Endothelial cell of umbilical vein (primary cell): ENCODE data around the gene CCDC85A. TPM values are rescaled to one million over a fixed set of nuclear protein-coding genes. Genes with fewer than 3 reads are reported as not detected.

ENCODE experiments used
- BruUV-seq: library from RNA; stranded (reverse); fragments of 400-500 nt; replicated peaks from 2 replicates; lab custom pipeline; 2021; lab: Mats Ljungman, UMichigan
- CTCF ChIA-PET: fragments of 300-600, 350-600 bp; sonication (Branson Sonifier 250); formaldehyde crosslinking; loops from one replicate; lab custom pipeline; 2021; ENCODE audit warnings: antibody characterized with exemption, inconsistent platforms; lab: Charles Lee
- POLR2A ChIA-PET: fragments of 300-600, 350-600 bp; sonication (Branson Sonifier 250); formaldehyde crosslinking; loops from one replicate; lab custom pipeline; 2021; ENCODE audit warnings: antibody characterized with exemption, inconsistent platforms; lab: Charles Lee
- DNase-seq: peaks from one replicate; pipeline ENCODE4 v3.0.0-alpha.2; 2011; ENCODE audit warnings: low read depth, low spot score
- FAIRE-seq: peaks from 2 replicates; lab custom pipeline; 2011; peaks lifted over from hg19 to GRCh38; lab: Jason Lieb, UNC
- H2AFZ ChIP-seq: 2 replicates; pipeline ENCODE4 v1.6.0; 2012; ENCODE audit warnings: low read depth, low read length, control low read depth, inconsistent platforms
- H3K27ac ChIP-seq: 2 replicates; pipeline ENCODE4 v1.5.1; 2011; ENCODE audit warnings: low read depth, mild to moderate bottlenecking, control low read depth, low read length, moderate library complexity; ENCODE audit not compliant: insufficient read depth
- H3K27me3 ChIP-seq, 2 experiments: 2 replicates each; pipeline versions ENCODE4 v1.6.0 to v1.6.1; 2011; ENCODE audit warnings: low read length in 2 of 2, mixed read lengths in 1 of 2; ENCODE audit not compliant: control insufficient read depth in 2 of 2, insufficient read depth in 2 of 2
- H3K36me3 ChIP-seq, 2 experiments: 2 replicates in 1 of 2; 3 replicates in 1 of 2; pipeline ENCODE4 v1.5.1; 2011; ENCODE audit warnings: low read length in 2 of 2, mild to moderate bottlenecking in 1 of 2, moderate library complexity in 1 of 2; ENCODE audit not compliant: control insufficient read depth in 2 of 2, insufficient read depth in 2 of 2; ENCODE audit errors: extremely low read depth in 1 of 2
- H3K4me1 ChIP-seq: 3 replicates; pipeline ENCODE4 v1.5.1; 2011; ENCODE audit warnings: mild to moderate bottlenecking, low read length; ENCODE audit not compliant: control insufficient read depth, insufficient read depth; ENCODE audit errors: extremely low read depth
- H3K4me2 ChIP-seq: 2 replicates; pipeline ENCODE4 v1.6.1; 2011; ENCODE audit warnings: low read length, control low read depth, mixed read lengths; ENCODE audit not compliant: insufficient read depth
- H3K4me3 ChIP-seq, 3 experiments: fragments of 200-600 bp in 1 of 3; sonication (generic), shearing (Covaris generic) in 1 of 3; replicated peaks in 1 of 3; 2 replicates each; pipeline ENCODE4 v1.5.1; 2011 to 2016; ENCODE audit warnings: control low read depth in 3 of 3, low read length in 3 of 3, mild to moderate bottlenecking in 2 of 3, inconsistent platforms in 1 of 3, low read depth in 1 of 3, moderate library complexity in 1 of 3; ENCODE audit not compliant: insufficient read depth in 1 of 3
- H3K79me2 ChIP-seq: 2 replicates; pipeline ENCODE4 v1.6.0; 2012; ENCODE audit warnings: low read length, inconsistent platforms; ENCODE audit not compliant: control insufficient read depth, insufficient read depth
- H3K9ac ChIP-seq: replicated peaks from 2 replicates; pipeline ENCODE3; 2011; ENCODE audit warnings: low read length, control low read depth; ENCODE audit not compliant: insufficient read depth; ENCODE audit errors: extremely low read depth
- H3K9me1 ChIP-seq: replicated peaks from 3 replicates; pipeline ENCODE4 v1.6.0; 2011; ENCODE audit warnings: mild to moderate bottlenecking, low read length; ENCODE audit not compliant: control insufficient read depth, insufficient read depth; ENCODE audit errors: extremely low read depth
- H3K9me3 ChIP-seq: replicated peaks from 2 replicates; pipeline ENCODE4 v1.5.1; 2012; ENCODE audit warnings: low read length, inconsistent platforms; ENCODE audit not compliant: control insufficient read depth, insufficient read depth
- H4K20me1 ChIP-seq: replicated peaks from 2 replicates; pipeline ENCODE3; 2011; ENCODE audit warnings: mild to moderate bottlenecking, low read length; ENCODE audit not compliant: control insufficient read depth, insufficient read depth; ENCODE audit errors: extremely low read depth
- CTCF ChIP-seq, 2 donors: IDR thresholded peaks; 1 replicate in 1 of 2; 2 replicates in 1 of 2; pipeline ENCODE4 v1.5.1; 2011; ENCODE audit warnings: low read length in 2 of 2, mild to moderate bottlenecking in 2 of 2, moderate library complexity in 2 of 2, control low read depth in 1 of 2, inconsistent platforms in 1 of 2, low read depth in 1 of 2; ENCODE audit not compliant: insufficient read depth in 1 of 2; ENCODE audit errors: extremely low read depth in 1 of 2
- EZH2 ChIP-seq: IDR thresholded peaks from 2 replicates; pipeline ENCODE4 v1.6.1; 2012; ENCODE audit warnings: borderline replicate concordance, low read depth, mild to moderate bottlenecking, moderate library complexity, low read length, inconsistent platforms; ENCODE audit not compliant: severe bottlenecking
- FOS ChIP-seq: IDR thresholded peaks from 2 replicates; pipeline ENCODE4 v1.6.1; 2011; ENCODE audit warnings: mild to moderate bottlenecking, low read length, moderate library complexity, borderline replicate concordance; ENCODE audit not compliant: insufficient read depth
- GATA2 ChIP-seq: IDR thresholded peaks from 2 replicates; pipeline ENCODE4 v1.7.0; 2011; ENCODE audit warnings: low read depth, mild to moderate bottlenecking, moderate library complexity, mixed read lengths, low read length; ENCODE audit not compliant: insufficient read length, insufficient read depth
- JUN ChIP-seq: IDR thresholded peaks from 2 replicates; pipeline ENCODE4 v1.6.1; 2011; ENCODE audit warnings: borderline replicate concordance, low read depth; ENCODE audit not compliant: insufficient read length, insufficient read depth
- MAX ChIP-seq: IDR thresholded peaks from 2 replicates; pipeline ENCODE4 v1.6.1; 2011; ENCODE audit not compliant: insufficient read depth, insufficient read length
- MYC ChIP-seq: IDR thresholded peaks from one replicate; pipeline ENCODE4 v1.6.1; 2011; ENCODE audit warnings: mild to moderate bottlenecking, low read depth, low read length
- POLR2A ChIP-seq: IDR thresholded peaks from 2 replicates; pipeline ENCODE4 v1.6.1; 2012; ENCODE audit warnings: low read depth, mild to moderate bottlenecking, control low read depth, low read length
- POLR2AphosphoS5 ChIP-seq: IDR thresholded peaks from 2 replicates; pipeline ENCODE4 v1.6.1; 2012; ENCODE audit warnings: low read depth, mild to moderate bottlenecking, control low read depth, low read length, moderate library complexity; ENCODE audit not compliant: insufficient read depth
- dilution Hi-C: fragments of 300-500 bp; cut with MboI; formaldehyde crosslinking; loops from one replicate; pipeline ENCODE4 v1.15.0; 2019; ENCODE audit warnings: low sequenced_read_pairs; ENCODE audit not compliant: extremely low pct_ligation_motif_present
- intact Hi-C: fragments of 100-400 bp; cut with micrococcal nuclease; formaldehyde crosslinking; loops from one replicate; pipeline ENCODE4 v1.10.0; 2022
- polyA plus RNA-seq, 4 experiments: library from polyadenylated mRNA; depleted of rRNA in 3 of 4; stranded (reverse) in 3 of 4; unstranded in 1 of 4; fragments of >200 nt; gene quantifications; 2 replicates each; pipeline versions ENCODE4 v1.2.1 to v1.2.3, GENCODE V29; 2011 to 2012; ENCODE audit warnings: missing spikeins in 1 of 4
- total RNA-seq: library from RNA; stranded (reverse); gene quantifications from 2 replicates; pipeline ENCODE4 v1.2.3, GENCODE V29; 2021

CCDC85A gene
- total and polyA plus RNA-seq, 2 donors (not counting 3 experiments of a cell fraction or from before 2014, with no cell fraction given), result 5.1 to 10.4 TPM

DNA sequence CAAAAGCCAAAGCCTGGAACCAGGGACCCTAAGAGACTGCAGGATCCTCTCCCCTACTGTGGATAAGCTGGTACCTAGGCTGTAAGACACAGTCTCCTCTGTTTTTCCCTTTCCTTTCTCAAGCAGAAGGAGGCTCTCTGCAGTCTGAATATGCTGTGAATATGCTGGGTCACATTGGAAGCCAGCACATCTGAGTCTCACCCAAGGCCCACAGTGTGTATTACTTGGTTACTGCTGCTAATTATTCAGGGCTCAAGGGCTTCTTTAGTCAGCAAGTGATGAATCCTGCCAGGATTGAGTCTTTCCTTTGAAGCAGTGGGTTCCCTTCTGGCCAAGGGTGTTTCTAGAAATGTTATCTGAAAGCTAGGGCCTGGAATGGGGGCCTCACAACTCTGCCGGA, 60.7 kb downstream of the CCDC85A start:
- dilution Hi-C loops, result no loop called here
- FAIRE-seq, result no peak
- POLR2A ChIA-PET, result no interaction called here

More for the DNA sequence above, 60.7 kb downstream of the CCDC85A start:
- no peaks in the 10 kb centered on the region for H4K20me1 ChIP-seq
- H3K9me3 ChIP-seq, result no peaks in the 10 kb centered on the region
- no peaks in the 10 kb centered on the region for H3K27me3 ChIP-seq
- H3K4me3 ChIP-seq, result no peak overlapping the region
- DNase-seq, result no peak
- no peak overlapping the region for H2AFZ ChIP-seq
- CTCF ChIA-PET, result no interaction called here
- intact Hi-C loops, result no loop called here
- H3K9ac ChIP-seq, result no peak overlapping the region
- peaks cover 3% of the 10 kb centered on the region for H3K4me1 ChIP-seq
- TF ChIP-seq CTCF (IDR thresholded peaks at IDR 0.05; ENCODE audit: extremely low read depth in 1 of 2, insufficient read depth in 1 of 2, low read depth in 1 of 2, low read length in 2 of 2) (no peak), MYC (no peak), POLR2A (no peak), FOS (no peak), POLR2AphosphoS5 (no peak), GATA2 (no peak), EZH2 (no peak), JUN (no peak), MAX (no peak)
- peaks cover 2% of the 10 kb centered on the region for H3K79me2 ChIP-seq
- no peak overlapping the region for H3K4me2 ChIP-seq
- H3K9me1 ChIP-seq, result no peaks in the 10 kb centered on the region
- BruUV-seq, result no TSS peak
- H3K36me3 ChIP-seq, result no peaks in the 10 kb centered on the region
- H3K27ac ChIP-seq, result no peak overlapping the region
